Activated T-cell treated with anti-CD3 and anti-CD28 coated beads for 24 hours (primary cell): ENCODE measurements around the gene SLCO2B1.

ENCODE experiments used
- DNase-seq: peaks from one replicate; pipeline ENCODE4 v3.0.0-alpha.2; 2020; ENCODE audit warnings: low read depth

The SLCO2B1 gene

GRCh38 chr11:75248924-75249256 lies 98.0 kb downstream of the SLCO2B1 start:
- DNase-seq: no peak

GRCh38 chr11:75249704-75250103 lies 98.8 kb downstream of the SLCO2B1 start:
- no peak for DNase-seq

GRCh38 chr11:75254326-75254725 lies 103.4 kb downstream of the SLCO2B1 start:
- DNase-seq: no peak
